ENCODE results near the gene SELL.
"Not testable (repeated sequence)": the region's sequence is repeated elsewhere in the genome, so short reads cannot be mapped to it uniquely, and the experiment has no call there.

Gene SELL

DNA sequence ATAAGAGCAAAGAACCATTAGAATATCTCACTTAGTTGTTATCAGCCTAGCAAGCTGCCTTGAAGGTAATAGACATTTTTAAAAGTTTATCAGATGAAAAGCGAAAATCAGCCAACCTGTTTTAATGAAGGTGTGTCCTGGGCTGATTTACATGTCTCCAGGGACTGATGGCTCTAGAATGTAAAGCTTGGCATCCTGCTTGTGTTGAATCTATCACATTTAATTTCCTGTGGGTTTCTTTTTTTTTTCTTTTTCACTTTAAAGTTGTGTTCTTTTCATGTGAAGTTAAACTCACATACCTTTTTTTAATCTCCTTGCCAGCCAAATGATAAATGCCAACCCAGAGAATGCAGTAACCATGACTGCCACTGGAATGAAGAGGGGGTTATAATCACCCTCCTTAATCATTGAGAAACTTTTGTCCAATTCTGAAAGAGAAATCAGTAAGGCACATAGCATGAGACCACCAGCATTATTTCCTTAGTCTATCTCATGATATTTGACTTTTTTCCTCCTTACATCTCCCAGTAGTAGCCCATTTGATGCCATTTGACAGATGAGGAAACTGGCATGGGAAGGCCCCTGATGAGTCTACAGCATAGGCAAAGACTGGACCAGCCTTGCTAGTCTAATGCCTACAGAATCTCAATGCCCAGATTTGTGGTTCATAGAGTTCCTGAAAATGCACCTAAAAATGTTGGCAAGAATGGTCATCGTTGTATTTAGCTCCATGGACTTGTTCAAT lies 10.0 kb downstream of the SELL start:
- DNase-seq = no peak

DNA sequence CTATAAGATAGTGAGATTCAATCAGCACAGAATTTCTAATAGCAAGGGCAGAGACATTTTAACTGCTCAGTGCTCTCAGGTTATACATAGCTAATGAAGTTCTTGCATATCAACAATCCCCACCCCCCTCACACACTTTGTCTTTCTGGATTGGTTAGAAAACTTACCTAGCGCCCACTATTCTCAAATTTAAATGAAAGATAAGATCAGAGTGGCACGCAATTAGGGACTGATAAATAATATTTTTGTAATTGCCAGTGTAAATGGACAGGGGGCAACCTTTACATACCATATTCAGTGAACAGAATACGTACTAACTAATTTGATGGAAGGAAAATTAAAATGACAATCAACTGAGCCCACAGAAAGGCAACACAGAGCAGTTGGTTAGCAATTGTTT lies 11.7 kb downstream of the SELL start:
- no peak for DNase-seq

DNA sequence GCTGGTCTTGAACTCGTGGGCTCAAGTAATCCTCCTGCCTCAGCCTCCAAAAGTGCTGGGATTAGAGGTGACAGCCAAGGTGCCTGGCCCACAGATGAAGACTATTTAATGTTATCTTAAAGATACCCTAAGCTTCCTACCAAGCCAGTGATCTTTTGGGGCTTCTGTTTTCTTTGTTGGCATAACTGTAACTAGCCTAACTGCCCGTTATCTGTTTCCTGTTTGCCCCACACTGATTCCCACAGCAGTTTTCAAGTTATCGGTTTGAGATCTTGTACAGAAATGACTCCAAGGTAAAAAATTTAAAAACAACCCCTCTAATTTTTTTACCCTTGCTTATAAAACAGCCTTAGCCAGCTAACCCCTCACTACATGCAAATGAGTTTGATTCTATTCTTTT lies 12.4 kb downstream of the SELL start:
- no peak for DNase-seq

DNA sequence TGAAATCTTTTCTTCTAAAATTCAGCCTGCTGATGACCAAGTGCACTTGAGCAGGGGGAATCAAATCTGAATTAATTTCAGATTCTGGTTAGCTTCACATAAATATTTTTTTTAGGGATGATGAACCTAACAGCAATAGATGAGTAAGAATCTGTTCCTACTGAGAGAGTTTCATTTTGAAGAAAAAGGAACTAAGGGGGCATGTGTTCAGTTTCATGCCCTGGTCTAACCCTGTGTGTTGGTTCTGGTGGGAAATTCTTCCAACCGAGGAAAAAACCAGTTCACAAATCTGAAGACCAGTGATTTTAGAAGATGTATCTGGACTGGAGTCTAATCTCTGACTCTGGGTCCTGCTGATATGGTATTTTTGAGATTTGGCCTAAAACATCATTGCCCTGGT lies 13.7 kb downstream of the SELL start:
- DNase-seq = no peak

DNA sequence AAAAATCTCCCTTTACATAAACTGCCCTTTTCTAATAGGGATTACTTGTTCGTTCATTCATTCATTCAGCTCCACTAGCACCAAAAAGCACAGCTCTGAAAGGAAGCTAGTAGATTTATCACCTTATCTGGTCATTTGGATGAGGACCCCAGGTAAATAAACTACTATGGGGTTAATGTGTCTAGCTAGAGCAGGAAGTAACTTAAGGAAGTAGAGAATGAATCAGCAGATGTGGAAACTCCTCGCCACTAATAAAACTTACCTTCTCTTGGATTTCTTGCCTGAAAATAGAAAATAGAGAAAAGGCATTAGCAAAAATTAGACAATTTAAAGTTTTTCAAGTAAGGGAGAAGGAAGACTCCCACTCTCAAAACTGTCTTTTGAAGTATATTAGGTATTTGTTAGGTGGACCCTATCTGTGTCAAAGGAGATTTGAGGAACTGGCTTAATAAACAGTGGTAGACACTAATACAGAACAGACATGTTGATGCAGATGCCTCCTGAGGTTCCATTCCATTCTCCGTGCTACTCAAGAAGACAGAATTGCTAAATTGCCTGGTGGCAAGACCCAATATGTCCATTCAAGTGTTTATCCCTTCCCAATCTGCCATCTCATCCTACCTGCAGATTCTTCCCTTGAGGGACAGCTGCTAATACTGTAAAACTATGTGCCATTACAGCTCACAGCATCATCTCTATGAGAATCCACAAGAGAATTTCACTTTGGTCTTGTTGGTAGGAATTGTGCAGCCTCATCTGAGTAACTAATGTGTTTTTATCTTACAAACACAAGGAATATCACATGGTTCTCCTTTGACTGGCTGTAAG lies 14.9 kb downstream of the SELL start:
- no peak for DNase-seq

DNA sequence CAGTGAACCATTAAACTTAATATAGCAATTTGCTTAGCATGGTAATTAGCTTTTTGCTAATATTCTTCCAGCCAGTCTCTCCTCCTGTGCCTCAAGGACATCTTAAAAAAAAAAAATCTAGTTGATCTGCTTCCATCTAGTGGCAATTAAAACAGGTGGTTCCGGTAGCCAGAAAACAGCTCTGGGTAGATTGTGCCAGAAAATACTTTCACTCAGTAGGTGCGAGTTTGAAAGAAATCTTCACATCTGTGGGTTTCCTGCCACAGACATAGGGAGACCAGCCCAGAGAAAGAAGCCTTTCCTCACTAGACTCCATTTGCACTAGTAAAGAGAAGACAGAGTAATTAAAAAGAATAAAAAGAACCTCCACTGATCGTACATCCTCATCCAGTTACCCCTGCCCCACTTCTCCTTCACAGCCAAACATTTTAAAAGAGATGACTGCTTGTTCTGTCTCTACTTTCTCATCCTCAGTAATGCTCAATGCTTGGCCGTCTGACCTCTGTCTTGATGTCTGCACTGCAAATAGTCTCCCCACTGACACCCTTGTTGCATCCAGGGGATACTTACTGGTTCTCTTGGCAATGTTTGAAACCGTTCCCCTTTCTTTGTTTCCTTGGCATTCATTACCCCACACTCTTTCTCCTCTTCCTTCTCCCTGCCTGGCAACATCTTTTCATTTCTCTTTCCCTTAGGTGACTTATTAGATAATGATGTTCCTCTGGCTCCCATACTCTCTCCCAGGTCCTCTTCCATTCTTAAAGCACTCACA lies 16.9 kb downstream of the SELL start:
- no peak for DNase-seq

DNA sequence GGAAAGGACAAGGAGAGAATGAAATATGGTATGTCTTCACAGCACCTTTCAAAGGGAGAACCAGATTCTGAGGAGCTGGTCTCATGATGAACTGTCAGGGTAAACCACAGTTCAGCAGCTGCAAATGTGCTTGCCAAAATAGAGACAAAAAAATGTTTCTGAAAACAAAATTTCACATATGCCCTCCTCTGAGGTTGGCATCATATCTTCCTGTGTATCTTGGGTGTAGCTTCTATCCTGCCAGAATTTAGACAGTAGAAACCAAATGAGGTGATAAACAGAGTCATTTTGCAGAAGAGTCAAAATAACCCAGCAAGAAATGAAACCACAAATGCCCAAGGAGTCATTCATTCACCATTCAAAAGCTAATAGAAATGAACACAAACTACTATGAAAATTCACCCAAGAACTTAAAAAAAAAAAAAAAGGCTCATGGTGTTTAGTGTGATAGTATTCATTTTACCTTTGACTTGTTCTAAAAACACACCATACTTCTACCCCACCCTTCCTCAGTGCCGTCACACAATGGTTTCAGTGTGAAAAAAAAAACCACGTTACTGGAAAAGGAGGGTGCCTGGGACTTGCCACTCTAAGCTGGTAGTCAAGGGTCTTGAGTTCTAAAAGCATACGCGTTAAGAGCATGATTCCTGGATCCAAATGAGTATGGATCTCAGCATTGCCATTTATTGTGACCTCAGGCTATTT lies 18.5 kb downstream of the SELL start:
- DNase-seq = no peak

DNA sequence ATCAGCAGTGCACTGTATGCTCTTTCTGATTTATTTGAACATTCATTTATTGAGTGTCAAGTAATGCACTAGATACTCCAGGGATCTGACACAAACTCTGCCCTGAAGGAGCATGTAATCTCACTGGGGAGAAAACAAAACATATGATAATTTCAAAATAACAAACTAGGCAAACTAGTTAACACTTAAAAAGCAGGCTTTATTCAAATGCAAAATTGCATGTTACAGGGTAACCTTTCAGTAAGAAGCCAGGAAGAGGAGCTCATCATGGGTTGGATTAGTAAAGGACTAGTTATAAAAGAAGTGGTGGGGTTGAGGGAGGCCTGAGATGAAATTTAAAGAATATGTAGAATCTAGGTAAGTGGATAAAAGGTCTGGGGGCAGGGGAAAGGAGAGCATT lies 20.9 kb downstream of the SELL start:
- no peak for DNase-seq

DNA sequence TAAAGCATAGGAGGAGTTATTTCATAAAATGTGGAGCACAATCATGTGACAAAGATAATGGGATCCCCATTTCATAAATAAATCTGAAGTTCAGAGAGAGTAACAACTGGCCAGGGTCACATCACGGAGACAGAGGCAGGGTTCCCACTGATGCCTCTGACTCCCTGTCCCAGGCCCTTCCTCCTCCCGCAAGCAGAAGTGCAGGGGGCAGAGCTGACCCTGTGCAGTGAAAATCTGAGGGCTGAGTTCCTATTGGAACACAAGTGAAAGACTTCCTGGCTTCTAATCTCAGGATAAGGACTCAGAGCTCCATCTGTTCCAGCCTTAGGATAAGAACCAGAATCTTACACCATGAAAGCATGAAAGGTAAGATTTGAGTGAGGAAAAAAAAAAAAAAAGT lies 22.0 kb downstream of the SELL start:
- no peak for DNase-seq

DNA sequence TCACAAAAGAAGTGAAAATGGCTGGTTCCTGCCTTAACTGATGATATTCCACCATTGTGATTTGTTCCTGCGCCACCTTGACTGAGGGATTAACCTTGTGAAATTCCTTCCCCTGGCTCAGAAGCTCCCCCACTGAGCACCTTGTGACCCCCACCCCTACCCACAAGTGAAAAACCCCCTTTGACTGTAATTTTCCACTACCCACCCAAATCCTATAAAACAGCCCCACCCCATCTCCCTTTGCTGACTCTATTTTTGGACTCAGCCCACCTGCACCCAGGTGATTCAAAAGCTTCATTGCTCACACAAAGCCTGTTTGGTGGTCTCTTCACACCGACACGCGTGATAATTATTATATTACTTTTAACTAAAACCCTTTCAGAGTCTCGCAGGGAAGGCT lies 23.0 kb downstream of the SELL start:
- DNase-seq = not testable (repeated sequence)

DNA sequence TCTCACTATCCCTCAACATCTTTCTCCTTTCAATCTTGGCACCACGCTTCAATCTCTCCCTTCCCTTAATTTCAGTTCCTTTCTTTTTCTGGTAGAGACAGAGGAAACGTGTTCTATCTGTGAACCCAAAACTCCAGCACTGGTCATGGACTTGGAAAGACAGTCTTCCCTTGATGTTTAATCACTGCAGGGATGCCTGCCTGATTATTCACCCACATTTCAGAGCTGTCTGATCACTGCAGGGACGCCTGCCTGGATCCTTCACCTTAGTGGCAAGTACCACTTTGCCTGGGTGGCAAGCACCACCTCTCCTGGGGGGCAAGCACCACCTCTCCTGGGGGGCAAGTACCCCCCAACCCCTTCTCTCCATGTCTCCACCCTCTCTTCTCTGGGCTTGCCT lies 27.8 kb downstream of the SELL start:
- DNase-seq = no peak

DNA sequence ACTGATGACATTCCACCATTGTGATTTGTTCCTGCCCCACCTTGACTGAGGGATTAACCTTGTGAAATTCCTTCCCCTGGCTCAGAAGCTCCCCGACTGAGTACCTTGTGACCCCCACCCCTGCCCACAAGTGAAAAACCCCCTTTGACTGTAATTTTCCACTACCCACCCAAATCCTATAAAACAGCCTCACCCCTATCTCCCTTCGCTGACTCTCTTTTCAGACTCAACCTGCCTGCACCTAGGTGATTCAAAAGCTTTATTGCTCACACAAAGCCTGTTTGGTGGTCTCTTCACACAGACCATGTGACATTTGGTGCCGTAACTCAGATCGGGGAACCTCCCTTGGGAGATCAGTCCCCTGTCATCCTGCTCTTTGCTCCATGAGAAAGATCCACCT lies 28.3 kb downstream of the SELL start:
- DNase-seq = not testable (repeated sequence)

DNA sequence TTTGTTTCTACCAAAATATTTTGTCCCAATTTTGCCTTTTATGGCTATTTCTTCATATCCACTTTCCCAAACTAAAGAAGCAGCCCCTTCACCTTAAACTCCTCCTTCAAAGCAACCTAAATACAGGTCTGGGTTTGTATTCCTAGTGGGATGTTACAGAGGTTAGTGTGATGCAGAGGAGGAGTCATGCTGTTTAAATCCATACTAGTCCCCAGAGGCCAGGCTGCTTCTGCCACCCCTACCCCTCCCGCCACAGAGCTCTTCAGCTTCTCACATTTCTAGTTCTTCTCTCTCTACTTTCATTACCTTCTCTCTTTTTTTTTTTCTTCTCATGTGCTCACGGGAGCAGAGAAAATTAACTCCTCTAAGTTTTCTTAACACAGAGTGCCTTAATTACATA lies 29.3 kb downstream of the SELL start:
- no peak for DNase-seq

DNA sequence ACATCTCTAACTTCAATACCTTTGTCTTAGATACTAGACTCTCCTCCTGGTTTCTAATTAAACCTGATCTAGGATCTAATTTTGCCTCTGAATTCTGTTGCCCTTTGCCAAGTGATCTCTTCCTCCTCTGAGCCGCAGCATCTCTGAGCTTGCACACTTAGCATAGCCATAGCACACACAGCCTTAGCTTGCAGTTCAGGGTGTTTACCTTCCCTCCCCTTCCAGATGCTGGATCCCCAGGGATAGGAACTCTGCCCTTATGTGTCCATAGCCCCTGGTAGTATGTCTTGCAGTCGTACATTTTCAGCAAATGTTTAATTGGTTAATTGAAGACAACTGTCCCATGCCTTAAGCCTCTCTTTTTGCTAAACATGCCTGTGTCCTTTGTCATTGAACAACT lies 30.3 kb downstream of the SELL start:
- no peak for DNase-seq

DNA sequence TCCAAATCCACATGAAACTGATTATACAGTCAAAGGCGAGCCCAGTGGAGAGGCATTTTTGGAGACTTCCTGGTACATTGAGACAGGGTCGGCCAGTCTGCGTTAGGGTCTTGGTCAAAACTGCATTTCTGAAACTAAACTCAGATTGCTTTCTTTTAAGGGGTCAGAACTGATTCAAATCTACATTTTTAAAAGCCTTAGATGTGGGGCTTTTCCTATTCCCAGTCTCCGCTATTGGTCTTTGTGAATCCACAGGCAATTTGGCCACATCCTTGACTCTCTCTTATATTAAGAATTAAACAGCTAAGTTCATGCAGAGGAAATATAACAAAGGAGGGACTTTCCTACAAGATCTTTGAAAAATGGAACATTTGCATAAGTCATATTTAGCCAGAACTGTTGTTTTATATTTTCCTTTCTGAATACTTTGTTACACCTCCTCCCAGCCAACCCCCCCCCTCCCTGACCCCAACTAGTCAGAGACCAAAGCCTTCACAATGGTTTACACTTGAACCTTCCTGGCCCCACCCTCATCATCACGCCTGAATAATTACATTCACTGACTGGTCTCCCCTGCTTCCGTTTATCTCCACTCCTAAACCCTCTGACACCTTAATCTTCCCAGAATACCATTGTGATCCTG lies 30.9 kb downstream of the SELL start:
- DNase-seq = no peak

DNA sequence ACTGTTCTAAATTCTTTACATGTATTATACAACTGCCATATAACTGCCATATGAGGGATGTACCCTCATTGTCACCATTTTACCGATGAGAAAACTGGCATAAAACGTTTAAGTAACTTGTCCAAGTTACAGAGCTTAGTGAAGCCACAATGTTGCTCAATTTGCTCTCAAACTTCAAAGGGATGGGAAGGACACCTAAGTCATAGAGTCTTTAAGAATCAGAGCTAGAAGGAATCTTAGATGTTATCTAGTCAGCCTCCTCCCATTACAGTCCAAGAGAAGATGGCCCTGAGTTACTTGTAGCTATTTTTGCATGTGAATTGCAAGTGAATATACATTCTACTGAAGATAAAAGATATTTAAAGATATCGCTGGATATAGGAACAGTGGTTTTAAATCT lies 31.7 kb downstream of the SELL start:
- DNase-seq = no peak

DNA sequence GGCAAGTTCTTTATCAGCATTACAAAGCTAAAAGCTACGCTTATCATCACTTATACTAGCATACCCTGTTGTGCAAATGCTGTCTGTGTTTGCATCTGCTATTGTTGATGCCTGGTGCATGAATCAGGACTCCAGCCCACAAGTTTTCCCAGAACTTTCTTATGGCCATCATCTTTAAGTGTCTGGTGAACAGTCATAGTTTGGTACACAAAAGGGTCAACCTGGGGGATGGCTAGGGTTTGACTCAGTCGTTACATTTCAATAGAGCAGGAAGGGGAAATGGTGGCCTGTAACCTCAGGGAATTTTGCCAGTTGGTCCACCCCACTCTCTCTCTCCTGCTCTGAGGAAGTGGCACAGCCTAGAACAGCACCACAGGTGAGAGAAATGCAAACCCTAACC lies 35.4 kb downstream of the SELL start:
- DNase-seq = no peak

DNA sequence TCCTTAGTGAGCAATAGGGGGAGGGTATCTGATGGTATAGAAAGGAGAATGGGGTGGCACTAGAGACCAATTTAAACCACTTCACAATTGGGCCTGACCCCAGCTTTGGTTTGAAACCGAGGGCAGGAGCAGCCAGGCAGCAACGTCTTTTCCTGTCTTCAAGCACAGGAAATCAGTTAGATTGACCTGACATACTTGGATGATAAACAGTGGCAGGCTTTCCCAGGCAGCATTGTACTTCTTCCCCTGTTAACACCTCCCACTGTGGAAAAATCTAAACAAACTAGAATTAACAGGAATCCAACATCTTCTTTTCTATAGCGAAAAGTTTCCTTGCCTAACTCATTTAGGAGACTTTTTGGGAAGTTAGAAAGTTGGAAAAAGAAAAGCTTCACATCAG lies 40.6 kb downstream of the SELL start:
- no peak for DNase-seq

DNA sequence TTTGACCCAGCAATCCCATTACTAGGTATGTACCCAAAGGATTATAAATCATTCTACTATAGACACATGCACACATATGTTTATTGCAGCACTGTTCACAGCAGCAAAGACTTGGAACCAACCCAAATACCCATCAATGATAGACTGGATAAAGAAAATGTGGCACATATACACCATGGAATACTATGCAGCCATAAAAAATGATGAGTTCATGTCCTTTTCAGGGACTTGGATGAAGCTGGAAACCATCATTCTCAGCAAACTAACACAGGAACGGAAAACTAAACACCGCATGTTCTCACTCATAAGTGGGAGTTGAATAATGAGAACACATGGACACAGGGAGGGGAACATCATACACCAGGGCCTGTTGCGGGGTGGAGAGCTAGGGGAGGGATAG lies 41.2 kb downstream of the SELL start:
- DNase-seq = not testable (repeated sequence)

DNA sequence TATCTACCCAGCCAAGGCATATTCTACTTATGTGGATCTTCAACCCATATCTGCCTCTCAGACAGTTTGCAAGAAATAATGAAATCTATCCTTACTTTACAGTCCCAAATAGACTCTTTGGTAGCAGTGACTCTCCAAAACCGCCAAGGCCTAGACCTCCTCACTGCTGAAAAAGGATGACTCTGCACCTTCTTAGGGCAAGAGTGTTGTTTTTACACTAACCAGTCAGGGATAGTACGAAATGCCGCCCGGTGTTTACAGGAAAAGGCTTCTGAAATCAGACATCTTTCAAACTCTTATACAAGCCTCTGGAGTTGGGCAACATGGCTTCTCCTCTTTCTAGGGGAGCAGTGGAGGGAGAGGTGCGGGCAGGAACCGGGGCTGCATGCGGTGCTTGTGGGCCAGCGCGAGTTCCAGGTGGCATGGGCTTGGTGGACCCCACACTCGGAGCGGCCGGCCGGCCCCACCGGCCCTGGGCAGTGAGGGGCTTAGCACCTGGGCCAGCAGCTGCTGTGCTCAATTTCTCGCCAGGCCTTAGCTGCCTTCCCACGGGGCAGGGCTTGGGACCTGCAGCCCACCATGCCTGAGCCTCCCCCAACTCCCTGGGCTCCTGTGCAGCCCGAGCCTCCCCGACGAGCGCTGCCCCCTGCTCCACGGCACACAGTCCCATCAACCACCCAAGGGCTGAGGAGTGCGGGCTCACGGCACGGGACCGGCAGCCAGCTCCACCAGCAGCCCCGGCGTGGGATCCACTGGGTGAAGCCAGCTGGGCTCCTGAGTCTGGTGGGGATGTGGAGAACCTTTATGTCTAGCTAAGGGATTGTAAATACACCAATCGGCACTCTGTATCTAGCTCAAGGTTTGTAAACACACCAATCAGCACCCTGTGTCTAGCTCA lies 43.5 kb downstream of the SELL start:
- DNase-seq = not testable (repeated sequence)

DNA sequence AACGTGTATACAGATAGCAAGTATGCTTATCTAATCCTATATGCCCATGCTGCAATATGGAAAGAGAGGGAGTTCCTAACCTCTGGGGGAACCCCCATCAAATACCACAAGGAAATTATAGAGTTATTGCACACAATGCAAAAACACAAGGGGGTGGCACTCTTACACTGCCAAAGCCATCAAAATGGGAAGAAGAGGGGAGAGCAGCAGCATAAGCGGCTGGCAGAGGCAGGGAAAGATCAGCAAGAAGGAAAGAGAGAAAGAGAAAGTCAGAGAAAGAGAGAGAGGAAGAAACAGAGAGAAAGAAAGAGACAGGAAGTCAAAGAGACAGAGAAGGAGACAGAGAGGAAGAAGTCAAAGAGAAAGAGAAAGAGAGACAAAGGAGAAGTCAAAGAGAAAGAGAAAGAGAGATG lies 44.2 kb downstream of the SELL start:
- DNase-seq = not testable (repeated sequence)

Data from NCI-H446 treated with DMSO at 0.1 percent for 48 hours (cell line).